ENCODE results near the gene KRT73.

The KRT73 gene

DNA sequence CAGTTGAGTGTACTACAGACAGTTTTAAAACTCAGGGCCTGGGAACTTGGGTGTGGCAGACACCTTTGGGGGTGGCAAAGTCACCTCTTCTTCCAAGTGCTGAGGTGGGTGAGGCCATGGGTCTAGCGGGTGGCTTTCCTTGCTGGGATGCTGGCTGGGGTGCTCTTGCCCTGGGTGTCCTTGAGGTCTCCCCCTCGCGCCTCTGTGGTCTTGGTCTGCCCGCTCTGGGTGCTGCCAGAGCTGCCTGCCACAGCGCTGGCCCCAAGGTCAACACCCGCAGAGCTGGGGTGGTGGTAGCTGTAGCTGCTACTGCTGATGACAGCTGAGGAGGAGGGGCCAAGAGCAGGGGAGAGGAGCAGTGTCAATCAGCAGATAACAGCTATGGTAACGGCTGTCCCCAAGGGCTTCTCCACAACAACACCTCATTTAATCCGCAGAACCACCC, 51.5 kb downstream of the KRT73 start:
- no peak for DNase-seq (ENCODE audit: low spot score)

DNA sequence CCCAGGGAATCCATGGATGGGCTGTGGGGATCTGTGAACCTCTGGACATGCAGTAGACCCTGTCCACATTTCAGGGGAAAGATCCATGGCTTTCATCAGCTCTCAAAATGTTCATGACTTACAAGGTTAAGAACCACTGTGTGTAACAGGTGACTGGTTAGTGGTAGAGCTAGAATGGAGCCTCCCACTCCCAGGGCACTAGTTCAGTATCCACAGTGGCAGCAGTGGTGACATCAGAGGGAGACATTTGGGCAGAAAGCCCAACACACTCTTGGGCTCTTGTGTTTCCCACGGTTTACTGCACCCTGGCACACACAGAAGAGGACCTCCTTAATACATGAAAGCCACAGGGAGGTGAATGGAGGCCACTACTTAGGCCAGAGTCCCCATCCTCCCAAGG, 53.8 kb downstream of the KRT73 start:
- no peak for DNase-seq (ENCODE audit: low spot score)

- no peak for DNase-seq (ENCODE audit: low spot score)
Measured at GRCh38 chr12:52561880-52562449, 56.4 kb downstream of the KRT73 start.

GRCh38 chr12:52559979-52560378, 58.4 kb downstream of the KRT73 start:
- DNase-seq (ENCODE audit: low spot score), result no peak

DNA sequence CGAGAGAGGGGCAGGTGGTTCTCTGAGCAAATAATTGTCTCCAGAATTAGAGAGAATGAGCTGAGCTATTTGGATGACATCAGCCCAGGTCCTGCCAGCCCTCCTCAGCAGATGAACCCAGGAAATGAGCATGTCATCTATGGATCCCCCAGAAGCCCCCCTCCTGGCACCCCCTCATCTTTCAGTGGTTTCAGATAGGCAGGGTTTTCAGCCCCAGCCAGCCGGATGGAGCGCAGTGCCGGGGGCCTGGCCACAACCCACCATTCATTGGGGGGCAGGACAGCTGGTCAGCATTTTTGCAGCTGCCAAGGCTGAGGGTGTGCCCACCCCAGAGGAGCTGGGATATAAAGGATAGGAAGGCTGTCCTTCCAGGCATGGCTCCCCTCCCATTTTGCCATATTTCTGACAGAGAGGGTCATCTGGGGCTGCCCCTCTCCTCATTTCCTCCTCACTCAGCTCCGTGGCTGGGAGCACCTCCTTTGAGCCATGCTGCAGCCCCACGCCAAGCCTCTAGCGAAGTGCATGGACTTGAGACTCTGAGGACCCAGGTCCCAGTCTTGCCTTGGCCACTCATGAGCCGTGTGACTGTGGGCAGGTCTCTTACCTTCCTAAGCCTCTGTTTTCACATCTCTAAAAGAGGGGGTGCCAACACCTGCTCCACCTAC, 59.4 kb downstream of the KRT73 start:
- DNase-seq (ENCODE audit: low spot score), result no peak

Measured in SW480 (cell line).